Activated effector memory CD4-positive, alpha-beta T cell treated with Interleukin-2 at 50 U/mL for 16 hours (primary cell): ENCODE measurements around the gene MAGEB1.

Experiments
- DNase-seq: peaks from one replicate; pipeline ENCODE4 v3.0.0-alpha.2; 2020

The MAGEB1 gene

GRCh38 chrX:30301208-30301607 lies 54.3 kb downstream of the MAGEB1 start:
- no peak for DNase-seq
